Measurements from ENCODE around the gene MINK1. TPM values are rescaled to one million over a fixed set of nuclear protein-coding genes. Genes with fewer than 3 reads are reported as not detected.

Gene MINK1
- total and polyA plus RNA-seq, 2 of the 13 experiments (the other 11 are each of a cell fraction or from before 2014, with no cell fraction given), result 17.2 to 63.9 TPM

DNA sequence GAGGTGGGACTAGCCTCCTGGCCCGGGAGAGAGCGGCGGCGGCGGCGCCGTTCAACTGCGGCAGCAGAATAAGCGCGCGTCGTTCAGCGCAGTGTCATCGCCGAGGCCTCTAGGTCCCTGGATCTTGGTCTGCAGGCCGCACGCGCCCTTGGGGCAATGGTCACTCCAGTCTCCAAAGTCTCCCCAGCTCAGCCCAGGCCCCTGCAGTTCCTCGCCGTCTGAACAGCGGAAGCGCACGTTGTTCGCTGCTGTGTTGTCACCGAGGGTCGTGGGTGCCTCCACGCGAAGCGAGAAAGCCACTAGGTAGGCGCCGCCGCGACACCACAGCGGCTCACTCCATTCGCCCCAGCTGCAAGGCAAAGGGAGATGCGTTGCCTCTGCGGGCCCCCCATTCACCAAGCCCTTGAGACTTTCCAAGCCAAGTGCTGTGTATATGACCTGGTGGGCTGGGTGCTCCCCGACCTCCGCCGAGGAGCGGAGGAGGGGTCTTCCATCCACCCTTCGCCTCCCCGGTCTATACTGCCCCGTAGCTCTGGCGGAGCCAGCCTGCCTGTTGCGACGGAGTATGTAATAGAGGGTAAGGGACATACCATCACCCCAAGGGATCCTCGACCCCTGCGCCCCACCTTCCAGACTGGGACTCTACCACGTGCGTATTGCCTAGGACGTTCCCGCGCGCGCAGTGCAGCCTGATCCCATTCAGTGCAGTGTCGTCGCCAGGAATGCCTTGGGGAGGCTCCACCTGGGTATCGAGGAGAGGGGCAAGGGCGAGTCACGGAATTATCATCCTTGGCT is 47.6 kb upstream of the MINK1 start:
- WGBS (ENCODE audit: low lambda C conversion rate), result 96% methylated on average over 56 of the region's 61 CpGs
- Histone ChIP-seq H3K4me1 (ENCODE audit: insufficient read depth, low read length) (peaks cover 22% of the 10 kb centered on the region), H3K4me3 (replicated peaks in 1 of 3; ENCODE audit: insufficient read depth in 1 of 3, low read depth in 2 of 3, low read length in 3 of 3) (no peak overlapping the region), H3K9me3 (ENCODE audit: low read length) (no peaks in the 10 kb centered on the region), H3K36me3 (replicated peaks in 1 of 2; ENCODE audit: control insufficient read depth in 1 of 2, insufficient read depth in 2 of 2, low read length in 2 of 2) (peaks cover 6 to 8% of the 10 kb centered on the region in 2 experiments; a peak in 4 of 5 replicates), H3K79me2 (ENCODE audit: insufficient read depth, low read length) (peaks cover 13% of the 10 kb centered on the region), H3K4me2 (ENCODE audit: low read depth, low read length) (no peak overlapping the region), H4K20me1 (ENCODE audit: insufficient read depth, low read length) (no peaks in the 10 kb centered on the region), H3K27ac (ENCODE audit: extremely low read length, insufficient read depth, low read length) (no peak overlapping the region), H3K9ac (ENCODE audit: insufficient read depth, low read depth, low read length) (no peak overlapping the region), H3K27me3 (ENCODE audit: control insufficient read depth in 1 of 2, insufficient read depth in 2 of 2, low read length in 2 of 2) (no peaks in the 10 kb centered on the region; a peak in 1 of 5 replicates), H2AFZ (ENCODE audit: low read length) (no peak overlapping the region)
- DNase-seq (ENCODE audit: low spot score) (no peak), FAIRE-seq (no peak), ATAC-seq (no peak)
- intact Hi-C loops (cut with micrococcal nuclease; ENCODE audit: unreplicated experiment), result no loop called here
- in situ Hi-C loops (cut with HindIII; ENCODE audit: extremely low pct_ligation_motif_present, low pct_unique_long_range_greater_than_20kb), result loop anchor here (10.0 kb wide), 1 partner anchor 51 kb away; the partner anchor contains the start of genes CXCL16, MED11 and ZMYND15
- POLR2A ChIA-PET, result interaction anchor here (0.8 to 6.4 kb wide), 5 partner anchors 10 to 77 kb away, joined by 3 to 317 read pairs (median 3); partner anchors contain the start of genes ARRB2 and TM4SF5
- no TSS peak for BruUV-seq (replicated peaks)
- CTCF ChIA-PET (ENCODE audit: low intra/inter-chr PET ratio, low total read pairs), result no interaction called here
- TF ChIP-seq SCMH1 (CRISPR knock-in tag; IDR thresholded peaks at IDR 0.05; ENCODE audit: borderline replicate concordance) (no peak), PHB2 (IDR thresholded peaks at IDR 0.05; ENCODE audit: partially characterized antibody) (no peak), HOXA3 (CRISPR knock-in tag; IDR thresholded peaks at IDR 0.05) (no peak), ZNF224 (CRISPR knock-in tag; IDR thresholded peaks at IDR 0.05) (no peak), REL (CRISPR knock-in tag; conservative IDR thresholded peaks at IDR 0.05) (no peak), RBFOX2 (IDR thresholded peaks at IDR 0.05; ENCODE audit: low read depth, low read length) (peak; percentile 64), AGO1 (IDR thresholded peaks at IDR 0.05; ENCODE audit: low read depth, low read length, poor library complexity, severe bottlenecking) (peak; percentile 65), ZNF775 (CRISPR knock-in tag; IDR thresholded peaks at IDR 0.05; ENCODE audit: borderline replicate concordance) (no peak), ZNF709 (CRISPR knock-in tag; IDR thresholded peaks at IDR 0.05) (no peak), ZNF136 (CRISPR knock-in tag; IDR thresholded peaks at IDR 0.05; ENCODE audit: low read depth) (no peak), ZNF619 (CRISPR knock-in tag; IDR thresholded peaks at IDR 0.05) (no peak)
- TF ChIP-seq, protein P1, sequence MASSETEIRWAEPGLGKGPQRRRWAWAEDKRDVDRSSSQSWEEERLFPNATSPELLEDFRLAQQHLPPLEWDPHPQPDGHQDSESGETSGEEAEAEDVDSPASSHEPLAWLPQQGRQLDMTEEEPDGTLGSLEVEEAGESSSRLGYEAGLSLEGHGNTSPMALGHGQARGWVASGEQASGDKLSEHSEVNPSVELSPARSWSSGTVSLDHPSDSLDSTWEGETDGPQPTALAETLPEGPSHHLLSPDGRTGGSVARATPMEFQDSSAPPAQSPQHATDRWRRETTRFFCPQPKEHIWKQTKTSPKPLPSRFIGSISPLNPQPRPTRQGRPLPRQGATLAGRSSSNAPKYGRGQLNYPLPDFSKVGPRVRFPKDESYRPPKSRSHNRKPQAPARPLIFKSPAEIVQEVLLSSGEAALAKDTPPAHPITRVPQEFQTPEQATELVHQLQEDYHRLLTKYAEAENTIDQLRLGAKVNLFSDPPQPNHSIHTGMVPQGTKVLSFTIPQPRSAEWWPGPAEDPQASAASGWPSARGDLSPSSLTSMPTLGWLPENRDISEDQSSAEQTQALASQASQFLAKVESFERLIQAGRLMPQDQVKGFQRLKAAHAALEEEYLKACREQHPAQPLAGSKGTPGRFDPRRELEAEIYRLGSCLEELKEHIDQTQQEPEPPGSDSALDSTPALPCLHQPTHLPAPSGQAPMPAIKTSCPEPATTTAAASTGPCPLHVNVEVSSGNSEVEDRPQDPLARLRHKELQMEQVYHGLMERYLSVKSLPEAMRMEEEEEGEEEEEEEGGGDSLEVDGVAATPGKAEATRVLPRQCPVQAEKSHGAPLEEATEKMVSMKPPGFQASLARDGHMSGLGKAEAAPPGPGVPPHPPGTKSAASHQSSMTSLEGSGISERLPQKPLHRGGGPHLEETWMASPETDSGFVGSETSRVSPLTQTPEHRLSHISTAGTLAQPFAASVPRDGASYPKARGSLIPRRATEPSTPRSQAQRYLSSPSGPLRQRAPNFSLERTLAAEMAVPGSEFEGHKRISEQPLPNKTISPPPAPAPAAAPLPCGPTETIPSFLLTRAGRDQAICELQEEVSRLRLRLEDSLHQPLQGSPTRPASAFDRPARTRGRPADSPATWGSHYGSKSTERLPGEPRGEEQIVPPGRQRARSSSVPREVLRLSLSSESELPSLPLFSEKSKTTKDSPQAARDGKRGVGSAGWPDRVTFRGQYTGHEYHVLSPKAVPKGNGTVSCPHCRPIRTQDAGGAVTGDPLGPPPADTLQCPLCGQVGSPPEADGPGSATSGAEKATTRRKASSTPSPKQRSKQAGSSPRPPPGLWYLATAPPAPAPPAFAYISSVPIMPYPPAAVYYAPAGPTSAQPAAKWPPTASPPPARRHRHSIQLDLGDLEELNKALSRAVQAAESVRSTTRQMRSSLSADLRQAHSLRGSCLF (CRISPR knock-in tag; IDR thresholded peaks at IDR 0.05; ENCODE audit: borderline replicate concordance), result no peak
- TF ChIP-seq, protein P2, sequence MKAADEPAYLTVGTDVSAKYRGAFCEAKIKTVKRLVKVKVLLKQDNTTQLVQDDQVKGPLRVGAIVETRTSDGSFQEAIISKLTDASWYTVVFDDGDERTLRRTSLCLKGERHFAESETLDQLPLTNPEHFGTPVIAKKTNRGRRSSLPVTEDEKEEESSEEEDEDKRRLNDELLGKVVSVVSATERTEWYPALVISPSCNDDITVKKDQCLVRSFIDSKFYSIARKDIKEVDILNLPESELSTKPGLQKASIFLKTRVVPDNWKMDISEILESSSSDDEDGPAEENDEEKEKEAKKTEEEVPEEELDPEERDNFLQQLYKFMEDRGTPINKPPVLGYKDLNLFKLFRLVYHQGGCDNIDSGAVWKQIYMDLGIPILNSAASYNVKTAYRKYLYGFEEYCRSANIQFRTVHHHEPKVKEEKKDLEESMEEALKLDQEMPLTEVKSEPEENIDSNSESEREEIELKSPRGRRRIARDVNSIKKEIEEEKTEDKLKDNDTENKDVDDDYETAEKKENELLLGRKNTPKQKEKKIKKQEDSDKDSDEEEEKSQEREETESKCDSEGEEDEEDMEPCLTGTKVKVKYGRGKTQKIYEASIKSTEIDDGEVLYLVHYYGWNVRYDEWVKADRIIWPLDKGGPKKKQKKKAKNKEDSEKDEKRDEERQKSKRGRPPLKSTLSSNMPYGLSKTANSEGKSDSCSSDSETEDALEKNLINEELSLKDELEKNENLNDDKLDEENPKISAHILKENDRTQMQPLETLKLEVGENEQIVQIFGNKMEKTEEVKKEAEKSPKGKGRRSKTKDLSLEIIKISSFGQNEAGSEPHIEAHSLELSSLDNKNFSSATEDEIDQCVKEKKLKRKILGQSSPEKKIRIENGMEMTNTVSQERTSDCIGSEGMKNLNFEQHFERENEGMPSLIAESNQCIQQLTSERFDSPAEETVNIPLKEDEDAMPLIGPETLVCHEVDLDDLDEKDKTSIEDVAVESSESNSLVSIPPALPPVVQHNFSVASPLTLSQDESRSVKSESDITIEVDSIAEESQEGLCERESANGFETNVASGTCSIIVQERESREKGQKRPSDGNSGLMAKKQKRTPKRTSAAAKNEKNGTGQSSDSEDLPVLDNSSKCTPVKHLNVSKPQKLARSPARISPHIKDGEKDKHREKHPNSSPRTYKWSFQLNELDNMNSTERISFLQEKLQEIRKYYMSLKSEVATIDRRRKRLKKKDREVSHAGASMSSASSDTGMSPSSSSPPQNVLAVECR (CRISPR knock-in tag; IDR thresholded peaks at IDR 0.05; ENCODE audit: borderline replicate concordance), result no peak
